EL (cell line): ENCODE results near the gene LYRM7.
"Not testable (repeated sequence)": the region's sequence is repeated elsewhere in the genome, so short reads cannot be mapped to it uniquely, and the experiment has no call there.

Source experiments
- DNase-seq: peaks from one replicate; pipeline ENCODE4 v3.0.0-alpha.2; 2016

Gene LYRM7

GRCh38 chr5:131170540-131171275 is at the start of gene LYRM7:
Gene LYRM7, plus strand, starts transcription at chr5:131170944. Its CDS starts 77 bp downstream, at chr5:131171021.
- peak; percentile 100 for DNase-seq

- not testable (repeated sequence) for DNase-seq
Measured at GRCh38 chr5:131127244-131127643, 43.5 kb upstream of the LYRM7 start.

DNA sequence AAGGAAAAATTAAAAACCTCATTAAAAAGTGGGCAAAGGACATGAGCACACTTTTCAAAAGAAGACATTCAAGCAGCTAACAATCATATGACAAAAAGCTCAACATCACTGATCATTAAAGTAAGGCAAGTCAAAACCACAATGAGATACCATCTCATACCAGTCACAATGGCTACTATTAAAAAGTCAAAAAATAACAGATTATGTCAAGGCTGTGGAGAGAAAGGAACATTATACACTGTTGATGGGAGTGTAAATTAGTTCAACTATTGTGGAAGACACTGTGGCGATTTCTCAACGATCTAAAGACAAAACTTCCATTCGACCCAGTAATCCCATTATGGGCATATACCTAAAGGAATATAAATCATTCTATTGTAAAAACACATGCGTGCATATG is 41.4 kb upstream of the LYRM7 start:
- DNase-seq: no peak

DNA sequence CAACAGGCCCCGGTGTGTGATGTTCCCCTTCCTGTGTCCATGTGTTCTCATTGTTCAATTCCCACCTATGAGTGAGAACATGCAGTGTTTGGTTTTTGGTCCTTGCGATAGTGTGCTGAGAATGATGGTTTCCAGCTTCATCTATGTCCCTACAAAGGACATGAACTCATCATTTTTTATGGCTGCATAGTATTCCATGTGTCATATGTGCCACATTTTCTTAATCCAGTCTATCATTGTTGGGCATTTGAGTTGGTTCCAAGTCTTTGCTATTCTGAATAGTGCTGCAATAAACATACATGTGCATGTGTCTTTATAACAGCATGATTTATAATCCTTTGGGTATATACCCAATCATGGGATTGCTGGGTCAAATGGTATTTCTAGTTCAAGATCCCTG is 37.7 kb upstream of the LYRM7 start:
- not testable (repeated sequence) for DNase-seq

DNA sequence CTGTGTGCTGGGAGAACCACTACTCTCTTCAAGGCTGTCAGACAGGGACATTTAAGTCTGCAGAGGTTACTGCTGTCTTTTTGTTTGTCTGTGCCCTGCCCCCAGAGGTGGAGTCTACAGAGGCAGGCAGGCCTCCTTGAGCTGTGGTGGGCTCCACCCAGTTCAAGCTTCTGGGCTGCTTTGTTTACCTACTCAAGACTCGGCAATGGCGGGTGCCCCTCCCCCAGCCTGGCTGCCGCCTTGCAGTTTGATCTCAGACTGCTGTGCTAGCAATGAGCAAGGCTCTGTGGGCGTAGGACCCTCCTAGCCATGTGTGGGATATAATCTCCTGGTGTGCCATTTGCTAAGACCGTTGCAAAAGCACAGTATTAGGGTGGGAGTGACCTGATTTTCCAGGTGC is 32.3 kb upstream of the LYRM7 start:
- DNase-seq: not testable (repeated sequence)

GRCh38 chr5:131139321-131139720 is 31.4 kb upstream of the LYRM7 start:
- DNase-seq: no peak

DNA sequence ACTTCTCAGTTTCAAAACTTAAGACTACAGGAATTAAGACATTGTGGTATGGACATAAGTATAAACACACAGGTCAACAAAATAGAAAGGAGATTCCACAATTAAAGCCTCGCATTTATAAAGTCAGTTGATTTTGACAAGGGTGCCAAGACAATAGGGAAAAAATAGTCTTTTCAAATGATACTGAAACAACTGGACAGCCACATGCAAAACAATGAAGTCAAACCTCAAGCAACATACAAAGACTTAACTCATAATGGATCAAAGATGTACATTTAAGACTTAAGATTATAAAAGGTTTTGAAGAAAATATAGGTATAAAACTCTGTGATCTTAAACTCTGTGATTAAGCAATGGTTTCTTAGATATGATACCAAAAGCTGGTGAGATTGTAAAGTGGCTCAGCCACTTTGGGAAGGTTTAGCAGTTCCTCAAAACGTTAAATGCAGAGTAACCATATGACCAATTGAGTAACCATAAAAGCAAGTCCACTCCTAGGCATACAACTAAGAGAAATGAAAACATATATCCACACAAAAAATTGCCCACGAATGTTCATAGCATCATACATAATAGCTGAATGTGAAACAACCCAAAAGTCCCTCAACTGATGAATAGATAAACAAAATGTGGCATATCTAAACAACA is 27.6 kb upstream of the LYRM7 start:
- no peak for DNase-seq

DNA sequence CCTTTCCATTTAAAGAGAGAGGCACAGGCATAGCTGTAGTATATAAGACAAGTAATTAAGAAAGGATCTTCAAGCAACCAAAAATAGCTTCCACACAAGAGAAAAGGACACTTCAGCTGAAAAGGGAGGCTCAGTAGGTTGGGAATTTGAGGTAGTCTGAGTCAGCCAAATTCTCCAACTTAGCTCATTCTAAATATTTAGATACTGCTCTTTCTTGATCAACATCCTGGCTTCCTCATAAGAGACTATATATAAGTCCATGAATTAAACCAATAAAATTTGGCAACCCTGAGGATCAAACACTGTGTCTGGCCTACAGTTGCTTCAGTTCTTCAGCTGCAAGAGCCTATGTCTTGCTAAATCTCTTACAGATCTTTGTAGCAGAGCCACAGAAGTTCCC is 23.5 kb upstream of the LYRM7 start:
- no peak for DNase-seq

DNA sequence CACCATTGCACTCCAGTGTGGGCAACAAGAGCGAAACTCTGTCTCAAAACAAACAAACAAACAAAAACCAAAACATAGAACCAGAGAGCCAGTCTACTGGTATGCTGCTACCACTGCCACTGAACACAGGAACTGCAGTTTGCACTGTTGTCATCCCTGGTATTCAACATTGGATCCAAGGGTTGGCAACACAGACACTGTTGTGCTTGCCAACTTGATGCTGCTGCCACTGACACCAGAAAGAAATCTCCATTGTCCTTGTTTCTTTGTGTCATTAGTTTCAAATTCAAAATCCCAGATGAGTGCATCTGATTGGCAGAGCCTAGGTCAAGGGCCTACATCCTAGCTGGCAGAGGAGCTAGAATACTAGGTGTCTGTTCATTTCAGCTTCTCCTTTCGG is 21.9 kb upstream of the LYRM7 start:
- DNase-seq: no peak

DNA sequence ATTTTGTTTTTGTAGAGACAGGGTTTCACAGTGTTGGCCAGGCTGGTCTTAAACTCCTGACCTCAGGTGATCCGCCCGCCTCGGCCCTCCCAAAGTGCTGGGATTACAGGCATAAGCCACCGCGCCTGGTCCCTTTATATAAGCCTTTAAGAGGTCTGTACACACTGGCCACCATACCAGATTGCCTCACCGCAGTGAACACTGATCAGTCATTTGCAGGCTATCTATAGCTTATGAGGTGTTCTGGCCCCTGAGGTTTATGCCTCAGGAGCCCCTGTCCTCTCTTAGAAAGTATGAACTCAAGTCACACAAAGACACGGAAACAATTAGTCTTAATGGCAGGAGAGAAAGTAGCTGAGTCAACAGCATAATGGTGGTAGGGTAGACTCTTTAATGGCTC is 20.3 kb upstream of the LYRM7 start:
- DNase-seq: no peak

DNA sequence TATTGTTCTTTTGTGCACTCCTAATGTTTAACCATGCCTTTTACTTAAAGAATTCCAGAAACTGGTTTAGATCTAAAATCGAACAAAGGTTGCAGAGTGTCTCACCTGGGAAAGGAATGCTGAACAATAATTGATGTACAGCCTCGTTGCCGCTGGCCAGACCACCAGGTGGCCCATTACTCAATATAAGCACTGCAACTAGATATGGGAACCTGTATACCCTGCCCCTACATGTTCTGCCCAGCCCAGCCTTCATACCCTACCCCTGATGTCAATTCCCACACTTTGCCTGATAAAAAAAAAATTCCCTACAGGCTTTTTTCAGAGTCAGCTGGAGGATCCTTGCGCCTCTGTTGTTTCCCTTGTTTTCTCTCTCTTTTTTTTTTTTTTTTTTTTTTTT is 19.5 kb upstream of the LYRM7 start:
- no peak for DNase-seq

DNA sequence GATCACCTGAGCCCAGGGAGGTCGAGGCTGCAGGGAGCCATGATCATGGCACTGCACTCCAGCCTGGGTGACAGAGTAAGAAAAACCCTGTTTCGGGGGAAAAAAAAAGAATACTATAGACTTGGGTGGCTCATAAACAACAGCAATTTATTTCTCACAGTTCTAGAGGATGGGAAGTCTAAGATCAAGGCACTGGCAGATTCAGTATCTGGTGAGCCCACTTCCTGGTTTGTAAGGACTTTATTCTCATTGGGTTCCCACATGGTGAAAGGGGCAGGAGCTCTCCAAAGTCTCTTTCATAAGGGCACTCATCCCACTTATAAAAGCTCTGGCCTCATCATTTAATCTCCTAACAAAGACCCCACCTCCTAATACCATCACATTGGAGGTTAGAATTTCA is 14.4 kb upstream of the LYRM7 start:
- DNase-seq: no peak

DNA sequence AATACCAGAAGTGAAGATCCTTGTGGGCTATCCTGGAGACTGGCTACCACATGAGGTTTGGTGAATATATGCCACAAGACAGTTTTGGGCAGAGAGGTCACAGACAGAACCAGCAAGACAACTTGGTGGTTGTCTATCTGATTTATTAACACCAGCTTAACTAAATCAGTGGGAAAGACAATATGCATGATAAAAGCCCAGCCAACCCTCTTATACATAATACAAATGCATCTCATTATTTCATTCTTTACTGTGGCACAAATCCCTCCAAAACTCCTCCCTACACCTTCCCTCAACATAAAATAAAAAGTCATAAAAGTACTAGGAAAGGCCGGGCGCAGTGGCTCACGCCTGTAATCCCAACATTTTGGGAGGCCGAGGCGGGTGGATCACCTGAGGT is 13.8 kb upstream of the LYRM7 start:
- DNase-seq: no peak

GRCh38 chr5:131160134-131160533 is 10.6 kb upstream of the LYRM7 start:
- DNase-seq: no peak

- DNase-seq: peak; percentile 32
Measured at GRCh38 chr5:131163276-131164119, 7.2 kb upstream of the LYRM7 start.

- peak; percentile 82 for DNase-seq
Measured at GRCh38 chr5:131164191-131165118, 6.3 kb upstream of the LYRM7 start.

GRCh38 chr5:131165119-131165727 is 5.5 kb upstream of the LYRM7 start, which contains the start of gene HINT1:
Gene HINT1, minus strand, starts transcription at chr5:131165256. Its CDS starts 51 bp downstream, at chr5:131165205.
- peak; percentile 91 for DNase-seq

- no peak for DNase-seq
Measured at GRCh38 chr5:131167615-131168014, 3.1 kb upstream of the LYRM7 start.

DNA sequence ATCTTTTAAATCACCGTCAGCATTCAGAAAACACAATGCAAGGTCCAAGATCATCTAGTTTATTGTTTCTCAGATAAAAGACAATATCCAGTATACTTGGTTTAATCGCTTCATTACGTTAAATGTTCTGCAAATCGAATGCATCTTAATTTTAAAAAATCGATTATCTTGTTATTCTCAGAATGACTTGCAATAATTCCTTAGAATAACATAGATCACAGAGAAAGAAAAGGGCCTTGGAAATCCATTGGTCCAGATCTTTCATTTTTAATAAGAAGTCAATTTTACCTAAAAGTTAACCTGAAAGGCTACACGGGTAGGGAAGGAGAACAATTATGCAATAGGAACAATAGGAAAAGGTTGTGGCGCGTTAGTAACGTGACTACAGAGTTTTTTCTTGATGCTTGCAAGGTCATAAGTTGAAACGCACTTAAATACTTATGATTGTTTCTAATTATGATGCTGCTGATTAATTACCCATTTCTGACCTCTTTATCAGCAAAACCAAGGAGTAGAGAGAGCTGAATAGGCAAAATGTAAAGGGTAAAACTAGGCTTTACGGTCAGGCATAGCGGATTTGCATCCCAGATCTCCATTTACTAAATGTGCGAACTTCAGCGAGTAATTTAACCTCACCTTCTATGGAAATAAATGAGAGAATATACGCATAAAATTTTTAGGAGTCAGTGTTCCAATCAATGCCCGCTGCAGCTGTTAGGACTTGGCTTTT is 769 bp upstream of the LYRM7 start:
- no peak for DNase-seq

GRCh38 chr5:131171276-131171810 is 599 bp downstream of the LYRM7 start:
- peak; percentile 11 for DNase-seq

- no peak for DNase-seq
Measured at GRCh38 chr5:131180407-131180806, 9.7 kb downstream of the LYRM7 start.
